Suppressor macrophage (primary cell): ENCODE data around the gene DUOXA1.

Experiments used
- DNase-seq, 4 experiments: peaks; one replicate each; pipeline ENCODE4 v3.0.0-alpha.2; 2020 to 2022

DUOXA1 gene

GRCh38 chr15:45130291-45131000 is 767 bp upstream of the DUOXA1 start:
- DNase-seq: no peak

- no peak for DNase-seq
Observed at GRCh38 chr15:45128971-45129639, 574 bp downstream of the DUOXA1 start.

GRCh38 chr15:45126535-45127158 is 3.0 kb downstream of the DUOXA1 start:
- DNase-seq: peak; percentile 56 to 68 (median 61)

- DNase-seq: no peak
Observed at GRCh38 chr15:45123397-45123796, 6.3 kb downstream of the DUOXA1 start.

- no peak for DNase-seq
Observed at GRCh38 chr15:45122719-45123118, 7.0 kb downstream of the DUOXA1 start.

GRCh38 chr15:45121706-45122417 is 7.8 kb downstream of the DUOXA1 start:
- DNase-seq: peak; percentile 82 to 90 (median 88)

- DNase-seq: no peak
Observed at GRCh38 chr15:45121020-45121419, 8.7 kb downstream of the DUOXA1 start.

- no peak for DNase-seq
Observed at GRCh38 chr15:45120081-45120972, 9.4 kb downstream of the DUOXA1 start.

GRCh38 chr15:45118996-45119395 is 10.7 kb downstream of the DUOXA1 start:
- DNase-seq: no peak

GRCh38 chr15:45118131-45118588 is 11.5 kb downstream of the DUOXA1 start:
- peak; percentile 89 to 94 (median 92) for DNase-seq

- no peak for DNase-seq
Observed at GRCh38 chr15:45117308-45118130, 12.2 kb downstream of the DUOXA1 start.

- DNase-seq: no peak
Observed at GRCh38 chr15:45116482-45117307, 13.0 kb downstream of the DUOXA1 start.

GRCh38 chr15:45116006-45116481 is 13.6 kb downstream of the DUOXA1 start:
- no peak for DNase-seq

GRCh38 chr15:45115312-45115820 is 14.3 kb downstream of the DUOXA1 start:
- DNase-seq: no peak

GRCh38 chr15:45114751-45115085 is 15.0 kb downstream of the DUOXA1 start:
- DNase-seq: no peak

GRCh38 chr15:45114076-45114750 is 15.5 kb downstream of the DUOXA1 start, which contains the start of the genes DUOX2 and DUOXA2:
TSS of gene DUOX2 (minus strand) at chr15:45114172. CDS start at chr15:45113411, 761 bp downstream.
TSS of gene DUOXA2 (plus strand) at chr15:45114326. CDS start at chr15:45114606, 280 bp downstream.
- DNase-seq: no peak

GRCh38 chr15:45113380-45113990 is 16.2 kb downstream of the DUOXA1 start:
- DNase-seq: no peak

- DNase-seq: no peak
Observed at GRCh38 chr15:45112591-45113379, 16.9 kb downstream of the DUOXA1 start.
